ENCODE results near the gene TUBA1C.
"Not testable (repeated sequence)": the region's sequence is repeated elsewhere in the genome, so short reads cannot be mapped to it uniquely, and the experiment has no call there.

The TUBA1C gene

DNA sequence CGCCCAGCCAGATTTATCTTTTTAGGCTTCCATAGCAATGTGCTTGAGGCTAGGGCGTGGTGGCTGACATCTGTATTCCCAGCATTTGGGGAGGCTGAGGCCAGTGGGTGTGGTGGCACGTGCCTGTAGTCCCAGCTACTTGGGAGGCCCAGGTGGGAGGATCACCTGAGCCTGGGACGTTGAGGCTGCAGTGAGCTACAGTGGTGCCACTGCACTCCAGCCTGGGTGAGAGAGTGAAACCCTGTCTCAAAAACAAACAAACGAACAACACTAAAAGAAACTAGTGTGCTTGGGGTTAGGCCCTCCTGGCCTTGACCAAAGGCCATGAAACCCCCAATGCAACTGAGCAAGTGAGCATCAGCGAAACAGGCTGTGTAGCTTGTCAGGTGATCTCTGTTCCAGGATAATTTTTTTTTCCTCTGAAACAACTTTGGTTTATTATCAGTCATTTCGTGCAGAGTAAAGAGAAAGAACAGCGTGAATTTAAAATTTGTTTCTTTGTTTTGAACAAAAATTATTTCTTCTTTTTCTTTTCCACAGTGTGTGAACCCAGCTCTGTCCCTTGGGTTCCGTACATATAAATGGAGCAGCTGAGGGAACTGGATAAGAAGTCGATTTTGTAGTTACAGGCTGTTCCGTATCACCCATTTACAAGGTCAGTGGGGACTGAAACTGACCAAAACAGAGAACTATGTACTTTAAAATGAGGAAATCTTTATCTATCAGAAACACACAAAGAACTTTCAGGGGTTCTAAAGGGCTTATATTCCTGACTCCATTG, 8.8 kb upstream of the TUBA1C start:
- no peak for DNase-seq

DNA sequence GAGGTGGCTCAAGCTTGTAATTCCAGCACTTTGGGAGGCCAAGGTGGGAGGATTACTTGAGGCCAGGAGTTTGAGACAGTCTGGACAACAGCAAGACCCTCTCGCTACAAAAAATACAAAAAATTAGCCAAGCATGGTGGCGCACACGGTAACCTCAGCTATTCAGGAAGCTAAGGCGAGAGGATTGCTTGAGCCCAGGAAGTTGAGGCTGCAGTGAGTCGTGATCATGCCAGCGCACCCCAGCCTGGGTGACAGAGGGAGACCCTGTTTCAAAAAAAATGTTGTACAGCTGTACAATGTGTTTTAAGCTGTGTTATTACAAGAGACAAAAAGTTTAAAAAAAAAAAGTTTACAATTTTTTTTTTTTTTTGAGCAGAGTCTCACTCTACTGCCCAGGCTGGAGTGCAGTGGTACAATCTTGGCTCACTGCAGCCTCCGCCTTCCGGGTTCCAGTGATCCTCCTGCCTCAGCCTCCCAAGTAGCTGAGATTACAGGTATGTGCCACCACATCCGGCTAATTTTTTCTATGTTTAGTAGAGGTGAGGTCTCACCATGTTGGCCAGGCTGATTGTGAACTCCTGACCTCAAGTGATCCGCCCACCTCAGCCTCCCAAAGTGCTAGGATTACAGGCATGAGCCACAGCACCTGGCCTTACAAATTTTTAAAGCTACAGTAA, 7.2 kb upstream of the TUBA1C start:
- DNase-seq: not testable (repeated sequence)

DNA sequence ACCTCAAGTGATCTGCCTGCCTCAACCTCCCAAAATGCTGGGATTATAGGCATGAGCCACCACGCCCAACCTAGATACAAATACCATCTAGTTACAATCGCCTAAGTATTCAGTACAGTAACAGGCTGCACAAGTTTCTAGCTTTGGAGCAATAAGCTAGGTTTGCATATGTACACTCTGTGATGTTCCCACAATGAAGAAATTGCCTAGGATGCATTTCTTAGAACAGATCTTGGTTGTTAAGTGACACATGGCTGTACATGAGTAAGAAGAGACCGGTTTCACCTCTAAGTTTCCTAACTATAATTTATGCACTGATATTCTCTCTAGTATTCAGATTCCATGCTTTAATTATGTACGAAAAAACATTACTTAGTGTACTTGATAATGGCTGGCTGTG, 5.4 kb upstream of the TUBA1C start:
- no peak for DNase-seq

DNA sequence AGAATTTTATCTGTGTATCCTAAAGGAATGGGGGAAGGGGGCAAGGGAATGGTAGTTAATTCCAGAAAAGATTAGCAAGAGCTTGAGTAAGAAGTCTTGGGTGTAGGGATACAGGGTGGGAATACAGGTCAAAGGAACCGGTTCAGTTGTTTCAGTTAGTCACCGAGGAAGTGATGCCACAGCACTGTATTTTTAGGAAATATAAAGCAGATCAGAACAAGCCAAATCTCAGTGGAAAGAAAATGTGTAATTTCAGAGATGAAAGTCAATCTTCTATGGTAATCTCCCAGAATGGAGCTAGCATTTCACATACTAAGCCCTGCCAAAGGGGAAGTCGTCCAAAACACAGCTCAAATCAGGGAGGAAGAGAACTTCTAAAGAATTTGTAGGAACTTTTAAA, 4.7 kb upstream of the TUBA1C start:
- no peak for DNase-seq

DNA sequence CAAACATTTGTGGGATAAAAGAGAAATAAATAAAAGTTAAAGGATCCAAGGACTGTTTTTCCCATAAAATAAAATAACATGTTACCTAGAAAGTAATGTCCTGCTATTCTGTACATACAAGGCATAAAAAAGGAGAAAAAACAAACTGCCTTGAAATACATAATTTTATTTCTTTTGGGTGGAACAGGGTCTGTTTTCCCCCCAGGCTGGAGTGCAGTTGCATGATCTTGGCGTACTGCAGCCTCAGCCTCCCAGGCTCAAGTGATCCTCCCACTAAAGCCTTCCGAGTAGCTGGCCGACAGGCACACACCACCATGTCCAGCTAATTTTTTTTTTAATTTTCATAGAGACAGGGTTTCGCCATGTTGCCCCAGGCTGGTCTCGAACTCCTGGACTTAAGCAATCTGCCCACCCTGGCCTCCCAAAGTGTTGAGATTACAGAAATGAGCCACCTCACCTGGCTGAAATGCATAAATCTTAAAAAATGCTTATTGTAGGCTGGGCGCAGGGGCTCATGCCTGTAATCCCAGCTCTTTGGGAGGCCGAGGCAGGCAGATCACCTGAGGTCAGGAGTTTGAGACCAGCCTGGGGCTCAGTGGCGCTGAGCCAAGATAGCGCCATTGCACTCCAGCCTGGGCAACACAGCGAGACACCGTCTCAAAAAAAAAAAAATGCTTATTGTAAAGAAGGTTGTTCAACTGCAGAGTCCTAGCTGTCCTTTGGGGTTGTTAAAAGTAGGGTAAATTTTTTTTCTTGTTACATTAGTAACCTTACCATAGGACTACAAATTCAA, 4.1 kb upstream of the TUBA1C start:
- no peak for DNase-seq

DNA sequence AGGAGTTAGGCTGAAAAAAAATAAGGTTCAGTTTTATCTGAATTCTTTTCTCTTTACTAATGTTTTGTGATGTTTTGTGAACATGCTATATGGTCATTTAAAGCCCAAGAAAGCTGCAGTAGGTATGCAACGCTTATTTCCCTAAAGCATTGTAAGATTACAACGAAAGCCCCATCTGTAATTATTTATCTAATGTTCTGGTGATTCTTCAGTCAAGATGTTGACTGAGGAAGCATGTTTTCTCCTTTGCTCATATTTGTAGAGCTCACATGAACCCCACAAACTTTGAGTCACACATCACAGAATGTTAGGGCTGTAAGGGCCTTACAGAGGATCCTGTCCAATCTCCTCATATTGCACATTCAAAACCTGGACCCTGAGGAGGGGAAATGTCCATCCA, 3.2 kb upstream of the TUBA1C start:
- no peak for DNase-seq

DNA sequence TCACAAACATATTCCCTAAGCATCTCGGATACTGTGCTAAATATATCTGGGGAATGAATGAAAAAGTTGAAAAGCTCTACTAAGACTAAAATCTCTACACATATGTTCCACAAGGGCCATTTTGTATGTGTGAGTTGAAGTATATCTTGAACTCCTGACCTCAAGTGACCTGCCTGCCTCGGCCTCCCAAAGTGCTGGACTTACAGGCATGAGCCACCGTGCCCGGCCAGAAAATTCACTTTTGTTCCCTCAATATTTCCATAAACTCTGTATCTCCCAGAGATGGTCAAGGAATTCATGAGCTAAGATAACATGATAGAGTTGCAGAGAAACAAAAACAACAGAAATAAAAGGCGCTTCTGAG, 1.5 kb upstream of the TUBA1C start:
- DNase-seq: no peak

DNA sequence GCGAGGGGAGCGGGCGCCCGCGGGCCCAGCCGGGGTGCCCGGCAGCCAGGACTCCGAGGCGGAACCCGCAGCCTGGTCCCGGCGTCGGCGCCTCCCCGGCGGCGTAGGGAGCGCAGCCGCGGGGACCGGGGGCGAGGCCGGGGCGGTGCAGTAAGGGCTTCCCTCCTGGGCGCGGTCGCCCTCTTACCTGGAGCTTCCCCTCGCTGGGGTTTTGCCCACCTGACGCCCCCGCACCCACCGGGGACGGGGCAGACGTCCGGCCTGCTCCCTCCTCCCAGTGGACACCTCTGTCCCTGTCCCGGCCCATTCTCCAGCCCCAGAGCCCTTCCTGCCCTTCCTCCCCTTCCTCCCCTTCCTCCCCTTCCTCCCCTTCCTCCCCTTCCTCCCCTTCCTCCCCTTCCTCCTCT, 413 bp upstream of the TUBA1C start:
- DNase-seq: no peak

DNA sequence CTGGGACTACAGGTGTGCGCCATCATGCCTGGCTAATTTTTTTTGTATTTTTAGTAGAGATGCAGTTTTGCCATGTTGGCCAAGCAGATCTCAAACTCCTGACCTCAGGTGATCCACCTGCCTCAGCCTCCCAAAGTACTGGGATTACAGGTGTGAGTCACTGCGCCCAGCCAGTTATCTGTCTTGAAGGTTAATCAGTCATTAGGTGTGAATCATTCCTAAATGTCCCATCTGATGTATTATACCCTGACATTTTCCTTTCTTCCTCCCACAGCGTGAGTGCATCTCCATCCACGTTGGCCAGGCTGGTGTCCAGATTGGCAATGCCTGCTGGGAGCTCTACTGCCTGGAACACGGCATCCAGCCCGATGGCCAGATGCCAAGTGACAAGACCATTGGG, 4.3 kb downstream of the TUBA1C start:
- not testable (repeated sequence) for DNase-seq

DNA sequence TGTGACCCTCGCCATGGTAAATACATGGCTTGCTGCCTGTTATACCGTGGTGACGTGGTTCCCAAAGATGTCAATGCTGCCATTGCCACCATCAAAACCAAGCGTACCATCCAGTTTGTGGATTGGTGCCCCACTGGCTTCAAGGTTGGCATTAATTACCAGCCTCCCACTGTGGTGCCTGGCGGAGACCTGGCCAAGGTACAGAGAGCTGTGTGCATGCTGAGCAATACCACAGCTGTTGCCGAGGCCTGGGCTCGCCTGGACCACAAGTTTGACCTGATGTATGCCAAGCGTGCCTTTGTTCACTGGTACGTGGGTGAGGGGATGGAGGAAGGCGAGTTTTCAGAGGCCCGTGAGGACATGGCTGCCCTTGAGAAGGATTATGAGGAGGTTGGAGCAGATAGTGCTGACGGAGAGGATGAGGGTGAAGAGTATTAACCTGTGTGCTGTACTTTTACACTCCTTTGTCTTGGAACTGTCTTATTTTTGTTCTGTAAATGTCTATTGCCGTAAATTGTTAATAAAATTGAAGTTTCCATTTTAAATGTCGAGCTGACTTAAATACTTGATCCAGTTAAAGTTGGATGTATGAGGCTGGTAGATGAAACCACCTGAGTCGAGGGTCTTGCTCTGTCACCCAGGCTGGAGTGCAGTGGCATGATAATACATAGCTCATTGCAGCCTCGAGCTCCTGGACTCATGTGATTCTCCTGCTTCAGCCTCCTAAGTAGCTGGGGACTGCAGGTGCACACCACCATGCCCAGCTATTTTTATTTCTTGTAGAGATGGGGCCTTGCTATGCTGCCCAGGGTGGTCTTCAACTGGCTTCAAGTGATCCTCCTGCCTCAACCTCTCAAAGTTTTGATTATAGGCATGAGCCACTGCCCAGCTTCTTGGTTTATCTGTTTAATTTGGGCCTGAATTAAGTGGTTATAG, 8.2 kb downstream of the TUBA1C start:
- DNase-seq: no peak

DNA sequence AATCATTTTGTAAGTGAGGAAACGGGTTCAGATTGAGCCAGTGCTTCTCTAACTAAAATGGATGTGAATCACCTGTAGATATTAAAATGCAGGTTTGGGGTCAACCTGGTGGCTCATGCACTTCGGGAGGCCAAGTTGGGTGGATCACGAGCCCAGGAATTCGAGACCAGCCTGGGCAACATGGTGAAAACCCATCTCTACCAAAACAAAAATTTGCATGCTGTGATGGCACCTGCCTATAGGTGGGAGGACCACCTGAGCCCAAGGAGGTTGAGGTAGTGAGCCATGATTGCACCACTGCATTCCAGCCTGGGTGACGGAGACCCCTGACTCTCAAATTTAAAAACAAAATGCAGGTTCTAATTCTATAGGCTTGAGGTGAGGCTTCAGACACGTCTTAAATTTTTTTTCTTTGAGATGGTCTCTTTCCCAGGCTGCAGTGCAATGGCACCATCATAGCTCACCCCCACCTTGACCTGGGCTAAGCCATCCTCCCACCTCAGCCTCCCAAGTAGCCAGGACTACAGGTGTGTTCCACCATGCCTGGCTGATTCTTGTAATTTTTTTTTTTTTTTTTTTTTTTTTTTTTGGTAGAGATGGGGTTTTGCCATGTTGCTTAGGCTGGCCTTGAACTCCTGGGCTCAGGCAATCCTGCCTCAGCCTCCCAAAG, 9.0 kb downstream of the TUBA1C start:
- no peak for DNase-seq

DNA sequence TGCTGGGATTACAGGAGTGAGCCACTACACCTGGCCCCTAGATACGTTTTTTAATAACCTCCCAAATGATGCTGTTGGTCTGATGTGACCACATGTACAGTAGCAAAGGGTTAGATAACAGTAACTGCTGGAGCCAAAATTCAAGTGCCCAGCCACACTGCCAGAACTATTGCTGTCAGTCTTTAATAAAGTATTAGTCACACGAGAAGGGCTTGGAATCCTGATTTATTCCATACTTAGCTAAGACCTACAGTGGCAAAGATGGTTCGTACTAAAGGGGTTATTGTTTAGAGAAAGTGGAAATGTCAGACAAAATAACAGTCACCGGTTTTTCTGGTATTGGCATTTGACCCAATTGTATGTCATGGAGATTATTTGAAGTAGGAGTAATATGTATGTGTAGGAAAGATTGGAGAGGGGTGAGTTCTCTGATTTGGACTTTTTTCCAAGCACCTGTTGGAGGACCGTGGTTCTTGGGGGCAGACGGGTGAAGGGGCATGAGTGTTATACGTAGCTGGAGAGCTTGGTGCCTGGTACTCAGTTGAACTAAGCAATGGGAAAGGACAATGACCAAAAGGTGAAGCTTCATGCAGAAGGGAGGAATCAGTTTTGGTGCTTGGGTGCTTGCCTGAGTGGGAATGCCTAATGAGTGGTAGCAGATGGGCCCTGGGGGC, 9.7 kb downstream of the TUBA1C start:
- no peak for DNase-seq

DNA sequence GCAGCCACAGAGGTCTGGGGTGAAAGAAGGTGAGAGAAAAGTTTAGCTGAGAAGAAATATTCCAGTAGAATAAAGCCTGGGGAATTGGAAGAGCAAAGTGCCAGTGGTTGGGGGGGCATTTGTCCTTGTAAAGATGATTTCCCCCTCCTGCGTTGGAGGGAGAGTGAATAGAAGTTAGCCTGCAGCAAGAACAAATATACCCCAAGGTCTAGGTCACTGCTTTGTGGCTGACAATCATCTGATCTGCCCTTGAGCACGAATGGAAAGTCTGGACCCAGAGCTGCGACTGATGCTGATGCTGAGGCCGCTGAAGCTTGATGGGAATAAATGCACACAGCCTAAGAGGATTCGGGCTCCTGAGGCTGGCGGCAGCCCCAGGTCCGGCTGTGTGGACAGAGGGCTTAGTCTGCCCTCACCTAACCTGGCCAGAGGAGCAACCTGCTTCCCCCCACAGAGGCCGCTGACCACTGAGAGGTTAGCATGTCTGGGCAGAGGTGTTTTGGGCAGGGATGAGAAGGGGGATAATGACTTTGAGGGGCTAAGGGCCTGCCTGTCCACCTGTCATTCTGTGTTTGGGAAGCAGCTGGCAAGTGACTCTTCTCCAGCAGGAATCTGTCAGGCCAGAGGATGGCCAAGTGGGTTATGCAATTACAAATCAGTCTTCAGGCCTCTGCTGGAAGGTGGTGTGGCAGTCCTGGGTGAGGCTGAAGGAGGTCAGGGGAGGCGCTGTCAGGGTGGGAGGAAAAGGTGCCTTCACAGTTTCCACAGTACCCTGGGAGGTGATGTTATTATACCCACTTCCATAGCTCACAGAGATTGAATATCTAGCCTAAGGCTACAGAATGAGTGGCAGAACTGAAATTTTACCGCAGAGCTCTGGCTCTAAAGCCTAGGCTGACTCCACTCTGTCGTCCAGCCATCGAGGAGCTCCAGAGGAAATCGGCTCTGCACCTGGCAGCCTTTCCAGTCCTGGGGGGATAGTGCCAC, 11.7 kb downstream of the TUBA1C start:
- no peak for DNase-seq

DNA sequence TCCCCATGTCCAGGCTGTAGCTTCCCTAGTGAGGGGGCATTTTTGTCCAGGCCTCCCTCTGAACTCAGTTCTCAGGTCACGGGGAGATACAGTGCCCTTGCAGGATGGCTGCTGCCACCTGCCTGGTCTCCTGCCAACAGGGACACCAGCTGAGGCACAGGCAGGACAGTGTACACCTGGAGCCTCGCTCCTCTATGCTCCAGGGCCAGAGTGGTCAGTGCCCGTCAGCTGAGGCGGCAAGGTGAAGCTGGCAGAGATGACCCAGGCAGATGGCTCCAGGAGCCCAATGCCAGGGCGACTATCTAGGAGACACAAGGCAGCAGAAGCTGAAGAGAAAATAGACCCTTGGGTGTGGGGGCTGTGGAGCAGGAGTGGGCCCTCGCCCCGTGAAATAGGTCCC, 12.6 kb downstream of the TUBA1C start:
- no peak for DNase-seq

DNA sequence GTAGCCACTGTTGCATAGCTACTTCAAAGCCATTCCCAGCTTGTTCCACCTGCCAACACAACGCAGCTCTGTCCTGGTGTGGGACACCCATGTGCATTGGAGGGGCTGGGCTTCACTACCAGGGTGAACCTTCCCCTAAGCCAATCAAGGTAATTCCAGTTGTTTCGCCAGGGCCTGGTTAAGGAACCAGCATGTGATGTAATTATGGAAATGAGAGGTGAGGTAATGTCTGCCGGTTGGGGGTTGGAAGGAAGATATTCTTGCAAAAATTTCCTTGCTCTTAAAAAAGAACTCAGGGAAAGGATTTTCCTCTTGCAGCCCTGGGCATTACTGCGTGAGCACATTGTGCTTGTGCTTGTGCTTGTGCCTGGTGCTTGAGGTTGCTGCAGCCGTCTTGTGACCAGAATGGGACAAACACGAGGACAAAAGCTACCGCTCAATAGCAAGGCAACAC, 14.9 kb downstream of the TUBA1C start:
- DNase-seq: no peak

DNA sequence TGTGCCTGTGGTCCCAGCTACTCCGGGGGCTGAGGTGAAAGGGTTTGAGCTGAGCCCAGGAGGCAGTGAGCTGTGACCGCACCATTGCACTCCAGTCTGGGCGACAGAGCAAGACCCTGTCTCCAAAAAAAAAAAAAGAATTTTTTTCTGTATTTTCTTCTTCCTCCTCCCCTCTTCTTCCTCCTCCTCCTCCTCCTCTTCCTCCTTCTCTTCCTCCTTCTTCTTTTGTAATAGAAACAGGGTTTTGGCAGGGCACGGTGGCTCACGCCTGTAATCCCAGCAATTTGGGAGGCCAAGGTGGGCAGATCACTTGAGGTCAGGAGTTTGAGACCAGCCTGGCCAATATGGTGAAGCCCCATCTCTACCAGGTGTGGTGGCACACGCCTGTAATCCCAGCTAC, 15.7 kb downstream of the TUBA1C start:
- not testable (repeated sequence) for DNase-seq

DNA sequence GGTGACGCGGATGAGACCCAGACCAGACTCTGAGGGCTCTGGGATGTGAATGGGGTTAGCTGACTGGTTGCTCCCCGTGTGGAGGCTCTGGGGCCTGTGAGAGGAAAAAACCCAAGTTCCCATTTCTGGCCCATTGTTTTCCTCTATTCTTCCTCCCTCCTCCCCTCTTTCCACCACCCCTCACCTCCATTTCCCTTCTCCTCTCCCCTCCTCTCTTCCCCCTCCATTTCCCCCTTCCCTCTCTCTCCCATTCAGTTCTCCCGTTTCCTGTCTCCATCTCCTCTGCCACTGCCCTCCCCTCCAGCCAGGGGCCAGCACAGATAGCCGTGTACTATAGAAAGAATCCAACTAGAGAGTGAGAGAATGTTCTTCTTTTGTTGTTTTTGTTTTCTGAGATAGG, 17.4 kb downstream of the TUBA1C start:
- DNase-seq: no peak

DNA sequence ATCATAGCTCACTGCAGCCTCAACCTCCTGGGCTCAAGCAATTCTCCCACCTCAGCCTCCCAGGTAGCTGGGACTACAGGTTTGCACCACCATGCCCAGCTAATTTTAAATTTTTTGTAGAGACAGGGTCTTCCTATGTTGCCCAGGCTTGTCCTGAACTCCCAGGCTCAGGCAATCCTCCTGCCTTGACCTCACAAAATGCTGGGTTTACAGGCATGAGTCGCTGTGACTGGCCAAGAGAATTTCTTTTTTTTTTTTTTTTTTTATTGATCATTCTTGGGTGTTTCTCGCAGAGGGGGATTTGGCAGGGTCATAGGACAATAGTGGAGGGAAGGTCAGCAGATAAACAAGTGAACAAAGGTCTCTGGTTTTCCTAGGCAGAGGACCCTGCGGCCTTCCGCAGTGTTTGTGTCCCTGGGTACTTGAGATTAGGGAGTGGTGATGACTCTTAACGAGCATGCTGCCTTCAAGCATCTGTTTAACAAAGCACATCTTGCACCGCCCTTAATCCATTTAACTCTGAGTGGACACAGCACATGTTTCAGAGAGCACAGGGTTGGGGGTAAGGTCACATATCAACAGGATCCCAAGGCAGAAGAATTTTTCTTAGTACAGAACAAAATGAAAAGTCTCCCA, 18.0 kb downstream of the TUBA1C start:
- DNase-seq: not testable (repeated sequence)

DNA sequence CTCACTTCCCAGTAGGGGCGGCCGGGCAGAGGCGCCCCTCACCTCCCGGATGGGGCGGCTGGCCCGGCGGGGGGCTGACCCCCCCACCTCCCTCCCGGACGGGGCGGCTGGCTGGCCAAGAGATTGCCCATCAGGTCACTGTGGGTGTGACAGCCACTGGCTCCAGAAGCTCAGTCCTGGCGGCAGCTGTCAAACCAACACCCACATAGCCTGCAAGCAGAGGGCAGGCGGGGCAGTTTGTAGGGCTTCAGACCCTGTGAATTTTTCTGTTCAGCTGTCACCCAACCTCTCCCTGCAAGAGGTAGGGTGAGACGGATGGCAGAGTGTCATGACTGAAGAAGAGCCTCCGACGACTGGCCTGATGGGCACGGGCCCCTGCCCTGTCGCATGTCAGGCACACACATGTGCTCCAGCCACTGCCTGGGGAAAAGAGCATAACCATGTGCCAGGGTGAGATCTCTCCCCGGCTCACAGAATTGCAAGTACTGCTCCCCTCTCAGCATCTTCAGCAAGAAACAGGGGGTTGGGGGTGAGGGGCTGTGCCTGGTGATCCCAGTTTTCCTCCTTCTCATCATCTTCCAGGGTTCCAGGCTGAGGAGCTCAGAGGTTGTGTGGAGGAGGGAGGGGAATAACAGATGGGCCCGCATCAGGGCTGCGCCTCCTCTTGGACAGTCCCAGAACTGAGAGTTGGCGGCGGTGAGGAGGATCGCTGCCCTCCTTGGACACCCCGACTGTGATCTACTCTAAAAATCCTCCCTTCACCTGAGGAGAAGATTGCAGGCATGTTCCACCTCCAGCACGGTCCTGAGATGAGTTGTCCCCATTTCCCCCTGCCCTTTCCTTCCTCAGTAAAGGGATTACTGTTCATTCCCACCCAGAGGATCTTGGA, 18.9 kb downstream of the TUBA1C start:
- DNase-seq: no peak
